Measurements from ENCODE around the gene PCSK9. TPM values are rescaled to one million over a fixed set of nuclear protein-coding genes. Genes with fewer than 3 reads are reported as not detected.

Gene PCSK9
- total and polyA plus RNA-seq, 11 donors, result 0.04 to 0.45 TPM; not detected in 9

- H3K4me1 ChIP-seq, result peaks cover 0 to 3% (median 0%) of the 10 kb centered on the region in 12 donors
- no peak overlapping the region for H3K4me3 ChIP-seq
- ATAC-seq, result no peak
- TF ChIP-seq POLR2A (IDR thresholded peaks at IDR 0.05), result no peak
- TF ChIP-seq CTCF (IDR thresholded peaks at IDR 0.05), result no peak
- no peaks in the 10 kb centered on the region for H3K9me3 ChIP-seq
- peaks cover 0 to 52% (median 16%) of the 10 kb centered on the region in 9 donors for H3K27me3 ChIP-seq
- no peaks in the 10 kb centered on the region for H3K36me3 ChIP-seq
- H3K27ac ChIP-seq, result no peak overlapping the region
- no peak for DNase-seq
- 73 to 85% (median 82%) methylated on average over 7 of the region's 7 CpGs for WGBS, 4 donors
- intact Hi-C loops (cut with DNase I), result no loop called here
Measured at GRCh38 chr1:55033265-55033614, 6.1 kb upstream of the PCSK9 start.

GRCh38 chr1:55034476-55035133, 4.7 kb upstream of the PCSK9 start:
- 92 to 95% (median 93%) methylated on average over 6 of the region's 6 CpGs for WGBS, 4 donors
- no peak overlapping the region for H3K27ac ChIP-seq
- H3K4me1 ChIP-seq, result peaks cover 0 to 10% (median 0%) of the 10 kb centered on the region in 12 donors
- no peaks in the 10 kb centered on the region for H3K9me3 ChIP-seq
- DNase-seq, result no peak
- TF ChIP-seq CTCF (IDR thresholded peaks at IDR 0.05) (no peak), POLR2A (IDR thresholded peaks at IDR 0.05) (no peak)
- H3K27me3 ChIP-seq, result peaks cover 8 to 66% (median 25%) of the 10 kb centered on the region in 9 donors
- intact Hi-C loops (cut with DNase I), result no loop called here
- H3K4me3 ChIP-seq, result no peak overlapping the region
- no peaks in the 10 kb centered on the region for H3K36me3 ChIP-seq
- no peak for ATAC-seq

- intact Hi-C loops (cut with DNase I), result no loop called here
- ATAC-seq, result no peak
- WGBS, 4 donors, result 56 to 66% (median 58%) methylated on average over 4 of the region's 4 CpGs
- no peak for DNase-seq
- TF ChIP-seq CTCF (IDR thresholded peaks at IDR 0.05), result no peak
- TF ChIP-seq POLR2A (IDR thresholded peaks at IDR 0.05), result no peak
- H3K9me3 ChIP-seq, result no peaks in the 10 kb centered on the region
- H3K36me3 ChIP-seq, result no peaks in the 10 kb centered on the region
- peaks cover 0 to 17% (median 0%) of the 10 kb centered on the region in 12 donors for H3K4me1 ChIP-seq
- peaks cover 10 to 79% (median 35%) of the 10 kb centered on the region in 9 donors for H3K27me3 ChIP-seq
- no peak overlapping the region for H3K27ac ChIP-seq
- no peak overlapping the region for H3K4me3 ChIP-seq
Measured at GRCh38 chr1:55035904-55036303, 3.4 kb upstream of the PCSK9 start.

- ATAC-seq, result no peak
- peaks cover 10 to 83% (median 37%) of the 10 kb centered on the region in 9 donors for H3K27me3 ChIP-seq
- intact Hi-C loops (cut with DNase I), result no loop called here
Measured at GRCh38 chr1:55037733-55038551, 1.4 kb upstream of the PCSK9 start.

More at GRCh38 chr1:55037733-55038551, 1.4 kb upstream of the PCSK9 start:
- WGBS, 4 donors, result 79 to 82% (median 81%) methylated on average over 4 to 8 of the region's 8 CpGs
- Histone ChIP-seq H3K4me1 (peaks cover 0 to 17% (median 0%) of the 10 kb centered on the region in 12 donors), H3K9me3 (no peaks in the 10 kb centered on the region), H3K27ac (no peak overlapping the region), H3K4me3 (no peak overlapping the region), H3K36me3 (no peaks in the 10 kb centered on the region)
- DNase-seq, result no peak
- TF ChIP-seq POLR2A (IDR thresholded peaks at IDR 0.05), result no peak
- TF ChIP-seq CTCF (IDR thresholded peaks at IDR 0.05), result no peak

Data from heart left ventricle (tissue), 16 donors.